Skeletal muscle tissue (tissue), 5 donors: ENCODE results near the gene DPPA4. TPM values are rescaled to one million over a fixed set of nuclear protein-coding genes. Genes with fewer than 3 reads are reported as not detected.

Source experiments
- H3K27ac ChIP-seq: one replicate; pipeline ENCODE4 v1.7.0; 2013; ENCODE audit warnings: mild to moderate bottlenecking, low read depth, low read length, inconsistent platforms
- H3K27me3 ChIP-seq, 3 donors: one replicate each; pipeline ENCODE4 v1.7.0; 2013; ENCODE audit warnings: low read length in 3 of 3; ENCODE audit not compliant: control insufficient read depth in 3 of 3, insufficient read depth in 3 of 3
- H3K36me3 ChIP-seq, 3 donors: one replicate each; pipeline ENCODE4 v1.7.0; 2013; ENCODE audit warnings: low read length in 3 of 3; ENCODE audit not compliant: control insufficient read depth in 3 of 3, insufficient read depth in 3 of 3
- H3K4me1 ChIP-seq, 3 donors: one replicate each; pipeline ENCODE4 v1.7.0; 2013; ENCODE audit warnings: low read length in 3 of 3, mild to moderate bottlenecking in 3 of 3; ENCODE audit not compliant: control insufficient read depth in 3 of 3, insufficient read depth in 3 of 3
- H3K4me3 ChIP-seq, 3 donors: one replicate each; pipeline ENCODE4 v1.7.0; 2013; ENCODE audit warnings: low read length in 3 of 3
- H3K9ac ChIP-seq, 3 donors: one replicate each; pipeline ENCODE4 v1.7.0; 2013; ENCODE audit warnings: low read length in 3 of 3, mild to moderate bottlenecking in 3 of 3, moderate library complexity in 2 of 3, low read depth in 1 of 3
- H3K9me3 ChIP-seq, 3 donors: one replicate each; pipeline ENCODE4 v1.7.0; 2013; ENCODE audit warnings: low read length in 3 of 3; ENCODE audit not compliant: control insufficient read depth in 3 of 3
- small RNA-seq: library from RNA; depleted of rRNA; stranded (forward); fragments of <200 nt; gene quantifications from one replicate; pipeline ENCODE3, GENCODE V24; 2014
- total RNA-seq: library from RNA; depleted of rRNA; stranded (reverse); fragments of >200 nt; gene quantifications from one replicate; pipeline ENCODE4 v1.2.3, GENCODE V29; 2014
- donor health status: Osteomylitis.

Gene DPPA4
- total RNA-seq, 1 donor from 2014 or later, result 0.52 TPM

GRCh38 chr3:109316162-109316730 lies 21.1 kb downstream of the DPPA4 start, which contains the start of gene DPPA2:
Gene DPPA2 (minus strand): TSS chr3:109316517. CDS start chr3:109314542, 1,975 bp downstream.
- Histone ChIP-seq H3K4me3 (no peak within 1 kb of the TSS), H3K36me3 (no peaks in the 10 kb centered on the region), H3K27me3 (no peaks in the 10 kb centered on the region), H3K27ac (no peak within 1 kb of the TSS), H3K9me3 (no peaks in the 10 kb centered on the region), H3K4me1 (no peaks in the 10 kb centered on the region), H3K9ac (no peak within 1 kb of the TSS)

- Histone ChIP-seq H3K27ac (no peak overlapping the region), H3K36me3 (no peaks in the 10 kb centered on the region), H3K4me1 (no peaks in the 10 kb centered on the region), H3K27me3 (no peaks in the 10 kb centered on the region), H3K9ac (no peak overlapping the region), H3K4me3 (no peak overlapping the region), H3K9me3 (no peaks in the 10 kb centered on the region)
Observed at GRCh38 chr3:109313061-109313460, 24.3 kb downstream of the DPPA4 start.

- Histone ChIP-seq H3K4me1 (no peaks in the 10 kb centered on the region), H3K27ac (no peak overlapping the region), H3K9me3 (peaks cover 0 to 3% (median 0%) of the 10 kb centered on the region in 3 donors), H3K27me3 (no peaks in the 10 kb centered on the region), H3K9ac (no peak overlapping the region), H3K36me3 (no peaks in the 10 kb centered on the region), H3K4me3 (no peak overlapping the region)
Observed at GRCh38 chr3:109297496-109297895, 39.9 kb downstream of the DPPA4 start.

GRCh38 chr3:109284071-109284470 lies 53.3 kb downstream of the DPPA4 start:
- Histone ChIP-seq H3K4me1 (no peaks in the 10 kb centered on the region), H3K27ac (no peak overlapping the region), H3K9ac (no peak overlapping the region), H3K9me3 (no peaks in the 10 kb centered on the region), H3K36me3 (no peaks in the 10 kb centered on the region), H3K4me3 (no peak overlapping the region), H3K27me3 (no peaks in the 10 kb centered on the region)

GRCh38 chr3:109278546-109278945 lies 58.8 kb downstream of the DPPA4 start:
- Histone ChIP-seq H3K27me3 (no peaks in the 10 kb centered on the region), H3K27ac (no peak overlapping the region), H3K4me1 (no peaks in the 10 kb centered on the region), H3K36me3 (no peaks in the 10 kb centered on the region), H3K9me3 (no peaks in the 10 kb centered on the region), H3K9ac (no peak overlapping the region), H3K4me3 (no peak overlapping the region)

- no peak overlapping the region for H3K27ac ChIP-seq
- no peaks in the 10 kb centered on the region for H3K27me3 ChIP-seq
- H3K4me1 ChIP-seq, result no peaks in the 10 kb centered on the region
- no peak overlapping the region for H3K4me3 ChIP-seq
- H3K9ac ChIP-seq, result no peak overlapping the region
- no peaks in the 10 kb centered on the region for H3K36me3 ChIP-seq
- H3K9me3 ChIP-seq, result no peaks in the 10 kb centered on the region
Observed at GRCh38 chr3:109278141-109278540, 59.2 kb downstream of the DPPA4 start.

Small RNA genes lying within 50 kb of the gene (small RNA-seq; reads per million reads assigned to genes)
- gene AC124945.1, result not detected
- not detected for gene RF00017

Other genes starting within 250 kb of the DPPA4 start
- not detected for gene MORC1, start 219.4 kb downstream of the DPPA4 start, total RNA-seq
- gene C3orf85, start 200.8 kb downstream of the DPPA4 start, total RNA-seq, result not detected
- not detected for gene DPPA2, start 21.0 kb downstream of the DPPA4 start, total RNA-seq